T-cell (primary cell): ENCODE results near the gene BRIX1. TPM values are rescaled to one million over a fixed set of nuclear protein-coding genes. Genes with fewer than 3 reads are reported as not detected.

Source experiments
- ATAC-seq, 4 experiments: fragments of 200-7000 bp in 3 of 4; fragments of 150-1000 bp in 1 of 4; cut with Tn5 transposase; replicated peaks in 1 of 4; 1 replicate in 3 of 4; 2 replicates in 1 of 4; pipeline ENCODE4 v1.10.0; 2021; ENCODE audit warnings: moderate library complexity in 3 of 4, mild to moderate bottlenecking in 2 of 4, moderate number of reproducible peaks in 1 of 4
- CTCF ChIA-PET, 2 donors: fragments of 300-600 bp; sonication (Branson Sonifier 250); formaldehyde crosslinking; loops; one replicate each; lab custom pipeline; 2022; ENCODE audit warnings: antibody characterized with exemption in 2 of 2; lab: Charles Lee
- POLR2A ChIA-PET, 2 donors: fragments of 300-600 bp; sonication (Branson Sonifier 250); formaldehyde crosslinking; loops; one replicate each; lab custom pipeline; 2022; ENCODE audit warnings: antibody characterized with exemption in 2 of 2; lab: Charles Lee
- DNase-seq, 35 experiments: peaks; one replicate each; pipeline versions ENCODE4 v3.0.0 to v3.0.0-alpha.2; 2013 to 2023
- H3K27ac ChIP-seq: one replicate; pipeline ENCODE4 v1.5.1; 2013; ENCODE audit warnings: low read length
- H3K27me3 ChIP-seq, 2 experiments: replicated peaks in 1 of 2; 1 replicate in 1 of 2; 2 replicates in 1 of 2; pipeline versions ENCODE4 v1.6.1 to v1.7.0; 2013; ENCODE audit warnings: low read length in 1 of 2, mixed read lengths in 1 of 2; ENCODE audit not compliant: control insufficient read depth in 2 of 2, insufficient read depth in 2 of 2; ENCODE audit errors: extremely low read depth in 1 of 2
- H3K36me3 ChIP-seq, 2 donors: 1 replicate in 1 of 2; 2 replicates in 1 of 2; pipeline versions ENCODE4 v1.6.1 to v1.7.0; 2013; ENCODE audit warnings: low read length in 1 of 2; ENCODE audit not compliant: control insufficient read depth in 2 of 2, insufficient read depth in 1 of 2; ENCODE audit errors: extremely low read depth in 1 of 2
- H3K4me1 ChIP-seq, 2 experiments: 1 replicate in 1 of 2; 2 replicates in 1 of 2; pipeline versions ENCODE4 v1.6.1 to v1.7.0; 2013; ENCODE audit warnings: low read length in 2 of 2, mixed read lengths in 1 of 2; ENCODE audit not compliant: insufficient read depth in 2 of 2, control insufficient read depth in 1 of 2; ENCODE audit errors: extremely low read depth in 1 of 2
- H3K4me3 ChIP-seq, 2 donors: 1 replicate in 1 of 2; 2 replicates in 1 of 2; pipeline versions ENCODE4 v1.5.1 to v1.7.0; 2013; ENCODE audit warnings: mild to moderate bottlenecking in 2 of 2, low read length in 1 of 2, moderate library complexity in 1 of 2; ENCODE audit not compliant: control insufficient read depth in 1 of 2; ENCODE audit errors: extremely low read depth in 1 of 2
- H3K9me3 ChIP-seq: 2 replicates; pipeline ENCODE4 v1.7.0; 2013
- H3K27ac Mint-ChIP-seq, 2 donors: one replicate each; pipeline ENCODE4 v1.8.0; 2020 to 2021; ENCODE audit warnings: mild to moderate bottlenecking in 2 of 2, mixed read lengths in 2 of 2
- H3K27me3 Mint-ChIP-seq, 2 donors: one replicate each; pipeline ENCODE4 v1.8.0; 2021 to 2022; ENCODE audit warnings: mixed read lengths in 2 of 2
- H3K36me3 Mint-ChIP-seq: one replicate; pipeline ENCODE4 v1.8.0; 2021; ENCODE audit warnings: mixed read lengths
- H3K4me1 Mint-ChIP-seq, 3 donors: one replicate each; pipeline ENCODE4 v1.8.0; 2020 to 2022; ENCODE audit warnings: mixed read lengths in 3 of 3, mild to moderate bottlenecking in 1 of 3
- H3K4me3 Mint-ChIP-seq, 3 donors: one replicate each; pipeline ENCODE4 v1.8.0; 2020 to 2022; ENCODE audit warnings: mild to moderate bottlenecking in 3 of 3, mixed read lengths in 3 of 3, moderate library complexity in 3 of 3
- H3K9me3 Mint-ChIP-seq, 3 donors: one replicate each; pipeline ENCODE4 v1.8.0; 2020 to 2022; ENCODE audit warnings: mixed read lengths in 3 of 3
- WGBS: methylation state at CpG from one replicate; pipeline ENCODE4 v1.1.5; 2013; ENCODE audit warnings: missing lambda C conversion rate; ENCODE audit not compliant: insufficient coverage; 5-methylcytosine and 5-hydroxymethylcytosine counted together
- total RNA-seq, 35 experiments: library from RNA in 6 of 35; stranded (reverse) in 6 of 35; fragments of 120-200 nt in 1 of 35; gene quantifications; one replicate each; pipeline versions ENCODE4 v1.2.1 to v1.2.4 and lab custom pipeline; 2013 to 2026

The BRIX1 gene
- total RNA-seq, 5 donors from 2014 or later (not counting 1 experiment from before 2014, with no cell fraction given) = 24.4 to 26.2 (median 24.4) TPM

DNA sequence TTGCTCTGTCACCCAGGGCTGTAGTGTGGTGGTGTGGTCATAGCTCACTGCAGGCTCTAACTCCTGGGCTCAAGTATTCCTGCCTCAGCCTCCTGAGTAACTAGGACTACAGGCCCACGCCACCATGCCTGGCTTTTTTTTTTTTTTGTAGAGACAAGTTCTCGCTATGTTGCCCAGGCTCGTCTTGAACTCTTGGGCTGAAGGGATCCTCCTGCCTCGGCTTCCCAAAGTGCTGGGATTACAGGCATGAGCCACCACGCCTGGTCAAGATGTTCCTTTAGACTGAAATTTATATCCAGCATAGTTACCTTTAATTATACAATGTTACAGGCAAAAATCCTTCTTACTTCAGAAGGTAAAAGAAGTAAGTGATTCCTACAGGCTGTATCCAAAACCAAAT lies 12.3 kb downstream of the BRIX1 start:
- no peak overlapping the region for H3K27ac ChIP-seq
- no peaks in the 10 kb centered on the region for H3K9me3 Mint-ChIP-seq
- ATAC-seq (no peak), DNase-seq (no peak)
- POLR2A ChIA-PET = interaction anchor here (0.6 to 3.3 kb wide), 2 partner anchors 11 to 25 kb away, joined by 3 to 78 read pairs; partner anchors contain the start of genes BRIX1 (in 1 of the 2) and RAD1 (in 1 of the 2)
- no peak overlapping the region for H3K27ac Mint-ChIP-seq
- H3K4me3 Mint-ChIP-seq = peak overlapping the region in 2 of 3 donors; percentile 9 to 13
- H3K4me1 Mint-ChIP-seq = peaks cover 19 to 39% (median 36%) of the 10 kb centered on the region in 3 donors
- H3K27me3 ChIP-seq = no peaks in the 10 kb centered on the region
- H3K9me3 ChIP-seq = no peaks in the 10 kb centered on the region
- H3K4me3 ChIP-seq = no peak overlapping the region
- H3K27me3 Mint-ChIP-seq = no peaks in the 10 kb centered on the region
- peaks cover 4 to 27% of the 10 kb centered on the region in 2 donors for H3K36me3 ChIP-seq
- peaks cover 16% of the 10 kb centered on the region for H3K36me3 Mint-ChIP-seq
- 100% methylated on average over 2 of the region's 5 CpGs for WGBS
- CTCF ChIA-PET = interaction anchor here in 1 of 2 donors (2.9 kb wide), 1 partner anchor 12 kb away, joined by 19 read pairs; the partner anchor contains the start of genes BRIX1 and RAD1
- peaks cover 10 to 15% of the 10 kb centered on the region in 2 experiments for H3K4me1 ChIP-seq

GRCh38 chr5:34928267-34928666 lies 12.8 kb downstream of the BRIX1 start:
- ATAC-seq (no peak), DNase-seq (no peak)
- no peak overlapping the region for H3K27ac ChIP-seq
- ChIA-PET POLR2A (interaction anchor here (0.6 to 3.3 kb wide), 3 partner anchors 9 to 26 kb away, joined by 3 to 78 read pairs (median 3); partner anchors contain the start of genes BRIX1 (in 1 of the 2) and RAD1 (in 1 of the 2)), CTCF (interaction anchor here in 1 of 2 donors (2.4 to 2.9 kb wide), 2 partner anchors 9 to 13 kb away, joined by 7 to 19 read pairs; partner anchors contain the start of genes BRIX1 and RAD1)
- H3K9me3 ChIP-seq = no peaks in the 10 kb centered on the region
- Mint-ChIP-seq H3K27ac (no peak overlapping the region), H3K4me3 (peak overlapping the region in 2 of 3 donors; percentile 50 to 83), H3K36me3 (peaks cover 16% of the 10 kb centered on the region), H3K9me3 (no peaks in the 10 kb centered on the region), H3K4me1 (peaks cover 19 to 39% (median 35%) of the 10 kb centered on the region in 3 donors), H3K27me3 (no peaks in the 10 kb centered on the region)
- no peaks in the 10 kb centered on the region for H3K27me3 ChIP-seq
- peaks cover 4 to 23% of the 10 kb centered on the region in 2 donors for H3K36me3 ChIP-seq
- no peak overlapping the region for H3K4me3 ChIP-seq
- WGBS = no CpG with 5 or more reads among the region's 5 CpGs
- H3K4me1 ChIP-seq = peaks cover 10 to 15% of the 10 kb centered on the region in 2 experiments

DNA sequence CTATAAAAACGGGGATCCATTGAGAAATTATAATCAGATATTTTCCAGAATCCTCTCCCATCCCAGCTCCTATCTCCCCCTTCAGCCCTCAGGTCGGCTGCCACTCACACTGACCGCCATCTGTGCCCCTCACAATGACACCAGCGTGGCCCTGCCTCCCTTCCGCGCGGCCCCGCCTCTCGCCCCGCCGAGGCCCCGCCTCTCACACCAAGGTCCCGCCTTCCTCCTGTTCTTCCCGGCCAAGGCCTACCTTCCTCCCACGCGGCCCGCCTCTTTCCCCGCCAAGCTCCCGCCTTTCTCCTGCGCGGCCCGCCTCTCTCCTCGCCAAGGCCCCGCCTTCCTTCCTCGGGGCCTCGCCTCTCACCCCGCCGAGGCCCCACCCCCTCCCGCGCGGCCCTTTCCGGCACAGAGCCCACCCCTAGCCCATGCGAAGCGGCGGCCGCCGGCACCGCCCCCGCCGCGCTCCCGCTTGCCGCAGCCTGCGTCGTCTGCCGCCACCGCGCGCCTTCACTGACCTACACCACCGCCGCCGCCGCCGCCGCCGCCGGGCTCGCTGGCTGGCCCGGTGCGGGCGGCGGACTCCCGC lies 13.7 kb downstream of the BRIX1 start, which contains the start of gene DNAJC21:
TSS of gene DNAJC21 (plus strand) at position 426 of the 586 bp plus-strand sequence. CDS start 261 bp downstream, outside the sequence.
- under 1% methylated on average over 59 of the region's 63 CpGs for WGBS
- ATAC-seq = peak; percentile 89 to 95 (median 91)
- Mint-ChIP-seq H3K4me1 (peaks cover 26 to 39% (median 33%) of the 10 kb centered on the region in 3 donors), H3K27ac (peak within 1 kb of the TSS; percentile 88 to 91), H3K36me3 (peaks cover 16% of the 10 kb centered on the region), H3K27me3 (no peaks in the 10 kb centered on the region), H3K4me3 (peak within 1 kb of the TSS; percentile 91 to 99 (median 92)), H3K9me3 (no peaks in the 10 kb centered on the region)
- H3K36me3 ChIP-seq = peaks cover 4 to 13% of the 10 kb centered on the region in 2 donors
- CTCF ChIA-PET = interaction anchor here (0.9 to 2.9 kb wide), 6 partner anchors 10 to 1313 kb away, joined by 3 to 19 read pairs (median 4); partner anchors contain the start of genes BRIX1 (in 1 of the 2), NADK2 (in 1 of the 2), RAD1 (in 1 of the 2) and TTC23L (in 1 of the 2)
- H3K4me3 ChIP-seq = peak within 1 kb of the TSS; percentile 82 to 84
- peak; percentile 91 to 98 (median 96) for DNase-seq
- peak within 1 kb of the TSS; percentile 71 for H3K27ac ChIP-seq
- H3K9me3 ChIP-seq = no peaks in the 10 kb centered on the region
- POLR2A ChIA-PET = interaction anchor here (0.6 to 3.3 kb wide), 8 partner anchors 10 to 1221 kb away, joined by 3 to 78 read pairs (median 6); partner anchors contain the start of genes BRIX1 (in 2 of the 2) and RAD1 (in 2 of the 2)
- H3K27me3 ChIP-seq = no peaks in the 10 kb centered on the region
- H3K4me1 ChIP-seq = peaks cover 10 to 15% of the 10 kb centered on the region in 2 experiments

GRCh38 chr5:34929720-34930461 lies 14.4 kb downstream of the BRIX1 start:
- H3K36me3 ChIP-seq = peaks cover 4 to 8% of the 10 kb centered on the region in 2 donors
- peak overlapping the region; percentile 91 to 99 (median 92) for H3K4me3 Mint-ChIP-seq
- H3K9me3 ChIP-seq = no peaks in the 10 kb centered on the region
- ChIA-PET CTCF (interaction anchor here (0.5 to 2.9 kb wide), 9 partner anchors 11 to 1312 kb away, joined by 3 to 19 read pairs (median 4); partner anchors contain the start of genes BRIX1 (in 1 of the 2), NADK2 (in 1 of the 2), RAD1 (in 1 of the 2) and TTC23L (in 1 of the 2)), POLR2A (interaction anchor here (0.5 to 3.3 kb wide), 18 partner anchors 9 to 1311 kb away, joined by 3 to 78 read pairs (median 5); partner anchors contain the start of genes BRIX1 (in 2 of the 2), RAD1 (in 2 of the 2) and TTC23L (in 1 of the 2))
- H3K27ac ChIP-seq = peak overlapping the region; percentile 71
- 0% methylated on average over 63 of the region's 70 CpGs for WGBS
- no peaks in the 10 kb centered on the region for H3K9me3 Mint-ChIP-seq
- no peaks in the 10 kb centered on the region for H3K27me3 ChIP-seq
- peaks cover 26 to 38% (median 38%) of the 10 kb centered on the region in 3 donors for H3K4me1 Mint-ChIP-seq
- DNase-seq (peak; percentile 58 to 88 (median 77)), ATAC-seq (peak; percentile 74 to 80 (median 79))
- peak overlapping the region; percentile 85 to 88 for H3K27ac Mint-ChIP-seq
- H3K4me1 ChIP-seq = peaks cover 10 to 15% of the 10 kb centered on the region in 2 experiments
- H3K36me3 Mint-ChIP-seq = peaks cover 14% of the 10 kb centered on the region
- peak overlapping the region; percentile 82 to 84 for H3K4me3 ChIP-seq
- H3K27me3 Mint-ChIP-seq = no peaks in the 10 kb centered on the region

GRCh38 chr5:34930462-34930844 lies 14.9 kb downstream of the BRIX1 start:
- H3K27ac ChIP-seq = peak overlapping the region; percentile 71
- H3K4me1 ChIP-seq = peaks cover 10 to 15% of the 10 kb centered on the region in 2 experiments
- no peaks in the 10 kb centered on the region for H3K9me3 Mint-ChIP-seq
- no peak for ATAC-seq
- no peaks in the 10 kb centered on the region for H3K9me3 ChIP-seq
- CTCF ChIA-PET = interaction anchor here (1.0 to 2.9 kb wide), 4 partner anchors 11 to 996 kb away, joined by 3 to 19 read pairs (median 5); partner anchors contain the start of genes BRIX1 (in 1 of the 2) and RAD1 (in 1 of the 2)
- no peak for DNase-seq
- H3K4me1 Mint-ChIP-seq = peaks cover 26 to 41% (median 41%) of the 10 kb centered on the region in 3 donors
- H3K4me3 ChIP-seq = peak overlapping the region; percentile 82 to 84
- H3K36me3 ChIP-seq = peaks cover 4% of the 10 kb centered on the region in 2 donors
- H3K27me3 Mint-ChIP-seq = no peaks in the 10 kb centered on the region
- WGBS = 0% methylated on average over 1 of the region's 3 CpGs
- H3K27me3 ChIP-seq = no peaks in the 10 kb centered on the region
- H3K36me3 Mint-ChIP-seq = peaks cover 13% of the 10 kb centered on the region
- POLR2A ChIA-PET = interaction anchor here (0.5 to 3.3 kb wide), 9 partner anchors 8 to 743 kb away, joined by 3 to 78 read pairs (median 11); partner anchors contain the start of genes BRIX1 (in 2 of the 2), RAD1 (in 2 of the 2) and TTC23L (in 1 of the 2)
- peak overlapping the region; percentile 91 to 99 (median 92) for H3K4me3 Mint-ChIP-seq
- peak overlapping the region; percentile 85 to 88 for H3K27ac Mint-ChIP-seq
